HG03571 (cell line): ENCODE data around the gene PREX1.

Source experiments
- ATAC-seq: cut with Tn5 transposase; IDR thresholded peaks from one replicate; pipeline ENCODE4 v1.9.1; 2021; ENCODE audit not compliant: unreplicated experiment

The PREX1 gene

GRCh38 chr20:48797275-48797825 lies 30.4 kb downstream of the PREX1 start:
- no peak for ATAC-seq

GRCh38 chr20:48795732-48796131 lies 32.1 kb downstream of the PREX1 start:
- ATAC-seq, result no peak

GRCh38 chr20:48794816-48795457 lies 32.9 kb downstream of the PREX1 start:
- no peak for ATAC-seq

- ATAC-seq, result no peak
Observed at GRCh38 chr20:48794360-48794759, 33.4 kb downstream of the PREX1 start.

DNA sequence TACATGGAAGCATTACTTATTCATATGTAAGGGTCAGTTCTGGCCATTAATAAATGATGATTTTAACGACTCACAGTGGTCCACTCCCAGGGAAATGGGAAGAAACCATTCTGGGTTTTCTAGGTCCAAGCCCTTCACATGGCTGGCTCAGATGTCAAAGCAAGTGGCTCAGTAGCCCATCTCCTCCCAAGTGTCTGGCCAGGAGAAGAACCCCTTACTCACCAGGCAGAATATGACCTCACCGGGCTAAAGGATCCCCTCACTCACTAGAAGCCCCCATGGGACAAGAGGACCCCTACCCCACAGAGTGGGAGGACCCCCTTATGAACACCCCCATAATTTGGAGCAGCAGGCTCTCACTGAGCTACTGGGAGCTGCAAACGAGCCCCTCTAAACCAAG lies 34.0 kb downstream of the PREX1 start:
- no peak for ATAC-seq

DNA sequence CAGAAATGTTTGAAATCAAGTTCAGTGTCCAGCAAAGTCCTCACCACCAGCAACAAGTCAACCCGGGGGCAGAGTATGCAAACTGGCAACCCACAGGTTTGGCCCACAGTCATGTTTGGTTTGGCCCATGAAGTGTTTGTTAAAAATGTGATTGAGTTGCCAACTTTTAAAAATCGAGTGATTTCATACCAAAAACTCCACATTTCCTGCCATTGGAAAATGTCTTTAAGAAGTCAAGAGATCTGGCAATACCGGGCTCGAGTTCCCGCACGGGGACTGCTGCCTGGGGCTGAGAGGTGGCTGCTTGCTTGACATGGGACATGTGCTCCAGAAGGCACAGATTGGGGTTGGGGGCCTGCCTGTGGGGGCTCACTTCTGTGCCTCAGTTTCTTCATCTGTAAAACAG lies 36.1 kb downstream of the PREX1 start:
- no peak for ATAC-seq

DNA sequence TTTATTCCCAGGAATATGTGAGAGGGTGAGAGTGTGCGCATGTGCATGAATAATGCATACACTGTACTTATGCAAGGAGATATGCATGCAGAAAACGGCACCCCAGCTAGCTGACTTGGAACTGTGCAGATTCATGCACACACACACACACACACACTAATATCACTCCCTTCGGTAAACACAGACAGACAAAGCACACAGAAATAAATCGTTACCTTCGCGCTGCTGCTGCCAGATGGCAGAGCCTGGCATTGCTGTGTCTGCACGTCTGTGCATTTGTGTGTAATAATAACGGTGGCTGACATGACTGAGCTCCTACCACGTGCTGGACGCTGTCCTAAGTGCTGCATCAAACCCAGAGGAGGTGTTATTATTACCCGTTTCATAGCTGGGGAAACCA lies 36.8 kb downstream of the PREX1 start:
- ATAC-seq, result no peak

- ATAC-seq, result no peak
Observed at GRCh38 chr20:48790473-48791003, 37.3 kb downstream of the PREX1 start.

DNA sequence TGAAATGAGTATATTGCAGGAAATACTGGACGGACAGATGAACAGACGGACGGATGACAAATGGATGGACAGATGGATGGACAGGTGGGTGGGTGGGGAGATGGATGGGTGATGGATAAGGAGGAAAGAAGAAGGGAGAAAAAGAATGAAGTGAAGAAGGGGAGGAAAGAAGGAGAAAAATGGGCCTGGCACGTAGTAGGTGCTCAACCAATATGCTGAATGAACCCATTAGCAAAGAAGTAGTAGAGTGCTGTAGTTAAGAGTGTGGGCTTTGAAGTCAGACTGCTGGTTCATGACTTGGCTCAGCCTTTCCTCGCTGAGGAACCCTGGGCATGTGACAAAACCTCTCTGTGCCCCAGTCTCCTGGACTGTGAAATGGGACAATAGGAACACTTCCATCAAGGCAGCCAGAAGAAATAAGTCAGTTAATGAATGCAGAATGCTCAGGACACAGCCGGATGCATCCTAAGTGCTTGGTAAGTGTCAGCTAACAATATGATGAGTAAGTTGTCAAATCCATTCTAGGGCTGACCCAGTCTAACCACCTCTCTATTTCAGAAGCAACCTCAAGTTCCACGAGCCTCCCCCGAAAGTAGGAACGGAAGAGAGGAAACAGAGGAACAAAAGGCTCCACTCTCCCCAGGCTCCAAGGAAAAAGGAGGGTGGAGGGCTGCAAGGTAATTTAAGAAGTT lies 37.9 kb downstream of the PREX1 start:
- no peak for ATAC-seq

DNA sequence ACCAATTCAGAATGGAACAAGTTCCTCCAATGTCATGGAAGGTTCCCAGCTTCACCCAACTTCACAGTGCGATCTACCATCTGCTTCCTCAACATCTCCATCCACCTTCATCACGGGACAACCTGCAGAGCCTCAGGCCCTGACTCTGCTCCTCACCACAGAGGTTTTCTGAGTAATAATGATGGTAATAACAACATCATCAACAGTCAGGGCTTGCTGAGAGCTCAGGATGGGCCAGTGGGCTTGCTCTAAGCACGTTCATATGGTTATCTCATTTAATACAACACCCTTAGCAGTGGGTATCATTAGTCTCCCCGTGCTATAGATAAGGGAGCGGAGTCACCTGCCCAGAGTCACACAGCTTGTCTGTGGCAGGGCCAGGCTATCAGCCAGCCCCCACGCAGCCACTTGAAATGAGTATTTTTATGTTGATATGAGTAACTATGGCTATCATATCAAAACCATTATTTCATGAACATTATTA lies 38.6 kb downstream of the PREX1 start:
- no peak for ATAC-seq

GRCh38 chr20:48788486-48789072 lies 39.2 kb downstream of the PREX1 start:
- ATAC-seq, result peak; percentile 62

GRCh38 chr20:48787861-48788375 lies 39.9 kb downstream of the PREX1 start:
- no peak for ATAC-seq

DNA sequence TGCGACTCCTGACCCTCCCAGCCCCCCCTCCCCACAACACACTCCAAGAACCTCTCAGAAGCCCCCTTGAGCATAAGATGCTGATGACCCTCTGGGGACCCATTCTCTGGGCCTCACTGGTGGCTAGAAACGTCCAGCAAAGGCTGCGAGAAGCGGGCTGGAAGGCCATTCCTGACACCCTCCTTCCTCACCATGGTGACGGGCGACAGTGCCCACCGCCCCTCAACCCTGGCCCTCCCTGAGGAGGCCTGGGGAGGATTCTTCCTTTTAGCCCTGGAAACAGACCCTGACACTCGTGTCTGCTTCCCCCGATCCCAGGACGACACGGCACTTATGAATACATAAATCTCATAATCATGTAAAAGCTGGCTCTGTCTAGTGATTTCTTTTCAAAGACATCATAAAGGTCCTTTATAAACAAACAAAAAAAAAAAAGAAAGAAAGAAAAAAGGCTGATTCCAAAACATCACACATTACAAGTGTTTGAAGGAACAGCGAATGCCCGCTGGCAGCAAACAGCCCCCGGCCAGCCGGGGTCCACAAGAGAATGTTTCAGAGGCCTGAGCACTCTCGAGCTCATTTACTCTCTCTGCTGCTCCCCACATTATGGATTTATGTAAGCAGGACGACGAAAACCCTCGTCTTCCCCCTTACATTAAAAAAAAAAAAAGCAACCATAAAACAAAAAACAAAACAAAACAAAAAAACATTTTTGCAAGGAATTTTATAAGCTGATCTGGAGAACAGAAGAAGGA lies 40.7 kb downstream of the PREX1 start:
- no peak for ATAC-seq

DNA sequence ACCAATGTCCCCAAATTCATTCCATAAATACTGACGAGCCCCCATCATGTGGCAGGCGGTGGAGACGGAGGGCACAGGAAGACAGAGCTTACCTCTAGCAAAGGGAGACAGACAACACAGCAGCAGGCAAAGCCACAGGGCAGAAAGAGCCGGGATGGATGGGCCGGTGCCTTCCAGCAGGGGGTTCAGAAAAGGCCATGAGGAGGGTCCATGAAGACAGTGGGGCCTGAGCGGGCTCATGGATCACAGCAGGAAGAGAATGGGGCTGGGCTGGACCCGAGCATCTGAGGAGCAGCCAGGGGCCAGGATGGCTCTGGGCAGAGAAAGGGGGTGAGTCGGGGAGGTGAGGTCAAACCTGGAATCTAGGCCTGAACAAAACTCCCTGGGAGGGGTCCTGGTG lies 42.0 kb downstream of the PREX1 start:
- ATAC-seq, result no peak

DNA sequence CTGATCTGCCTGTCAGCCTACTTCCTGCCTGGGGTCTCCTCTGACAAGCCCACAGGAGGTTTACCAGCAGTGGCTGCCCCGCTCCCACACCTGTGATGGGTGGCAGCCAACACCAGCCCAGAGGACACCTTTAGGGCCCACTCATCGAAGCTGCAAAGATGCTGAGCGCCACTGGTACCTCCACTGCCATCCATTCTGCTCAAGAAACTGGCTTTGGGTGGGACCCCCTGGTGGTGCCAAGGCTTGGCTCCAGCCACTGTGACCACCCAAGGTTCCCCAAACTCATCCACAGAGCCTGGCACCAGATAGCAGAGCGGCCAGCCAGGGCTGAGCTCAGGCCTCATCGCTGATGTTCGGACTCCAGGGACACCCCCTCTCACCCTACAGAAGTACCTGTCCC lies 42.5 kb downstream of the PREX1 start:
- ATAC-seq, result no peak

GRCh38 chr20:48784273-48784641 lies 43.5 kb downstream of the PREX1 start:
- ATAC-seq, result no peak

DNA sequence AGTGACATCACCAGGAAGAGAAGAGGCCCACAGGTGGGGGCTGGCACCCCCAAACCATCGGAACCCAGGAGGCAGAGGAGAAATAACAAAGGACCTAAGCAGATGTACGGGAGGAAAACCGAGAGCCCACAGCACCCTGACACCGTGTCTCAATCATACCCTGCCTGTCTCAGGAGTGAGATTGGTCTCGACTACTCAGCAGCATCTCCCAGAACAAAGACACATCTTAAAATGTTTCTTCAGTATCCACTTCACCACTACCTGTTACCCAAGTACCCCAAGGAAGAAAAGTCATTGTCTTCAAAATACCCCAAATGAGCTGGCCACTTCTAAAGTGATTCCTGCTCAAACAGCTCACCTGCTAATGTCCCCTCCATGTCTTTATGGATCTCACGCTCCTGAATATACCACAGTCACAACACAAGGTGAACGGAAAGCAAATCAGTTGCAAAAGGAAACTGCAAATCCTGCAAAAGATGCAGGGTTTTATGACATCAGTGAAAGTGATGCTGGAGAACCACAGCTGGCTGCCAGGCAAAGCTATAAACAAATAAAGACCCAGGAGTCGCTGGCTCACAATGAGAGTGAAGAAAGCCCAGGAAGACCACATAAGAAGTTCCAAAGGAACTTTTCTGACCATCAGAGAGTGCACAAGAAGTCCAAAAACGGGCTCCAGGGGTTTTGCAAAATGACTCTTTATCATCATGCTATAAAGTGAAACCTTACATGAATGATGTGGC lies 44.1 kb downstream of the PREX1 start:
- no peak for ATAC-seq

- no peak for ATAC-seq
Observed at GRCh38 chr20:48782901-48783308, 44.9 kb downstream of the PREX1 start.

- ATAC-seq, result no peak
Observed at GRCh38 chr20:48782053-48782452, 45.7 kb downstream of the PREX1 start.

DNA sequence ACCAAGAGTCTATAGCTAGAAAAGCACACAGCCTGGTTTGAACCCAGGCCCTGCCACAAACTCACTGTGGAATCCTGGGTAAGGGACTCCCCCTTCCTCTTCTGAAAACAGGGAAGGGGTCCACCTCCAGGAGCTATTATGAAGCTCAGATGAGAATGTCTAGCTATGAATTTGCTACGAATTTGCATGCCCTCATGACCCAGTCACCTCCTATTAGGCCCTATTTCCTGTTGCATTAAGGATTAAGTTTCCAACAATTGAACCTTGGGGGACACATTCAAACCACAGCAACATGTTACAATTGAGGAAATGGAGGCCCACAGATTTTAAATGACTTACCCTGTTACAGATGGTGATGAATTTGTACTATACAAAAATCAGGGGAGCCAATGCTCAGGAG lies 46.2 kb downstream of the PREX1 start:
- no peak for ATAC-seq
